ENCODE results near the gene PIAS4. TPM values are rescaled to one million over a fixed set of nuclear protein-coding genes. Genes with fewer than 3 reads are reported as not detected.

PIAS4 gene
- total and polyA plus RNA-seq, 10 of the 15 experiments (the other 5 are each of a cell fraction or from before 2014, with no cell fraction given), result 0.13 to 25.1 (median 11.3) TPM

DNA sequence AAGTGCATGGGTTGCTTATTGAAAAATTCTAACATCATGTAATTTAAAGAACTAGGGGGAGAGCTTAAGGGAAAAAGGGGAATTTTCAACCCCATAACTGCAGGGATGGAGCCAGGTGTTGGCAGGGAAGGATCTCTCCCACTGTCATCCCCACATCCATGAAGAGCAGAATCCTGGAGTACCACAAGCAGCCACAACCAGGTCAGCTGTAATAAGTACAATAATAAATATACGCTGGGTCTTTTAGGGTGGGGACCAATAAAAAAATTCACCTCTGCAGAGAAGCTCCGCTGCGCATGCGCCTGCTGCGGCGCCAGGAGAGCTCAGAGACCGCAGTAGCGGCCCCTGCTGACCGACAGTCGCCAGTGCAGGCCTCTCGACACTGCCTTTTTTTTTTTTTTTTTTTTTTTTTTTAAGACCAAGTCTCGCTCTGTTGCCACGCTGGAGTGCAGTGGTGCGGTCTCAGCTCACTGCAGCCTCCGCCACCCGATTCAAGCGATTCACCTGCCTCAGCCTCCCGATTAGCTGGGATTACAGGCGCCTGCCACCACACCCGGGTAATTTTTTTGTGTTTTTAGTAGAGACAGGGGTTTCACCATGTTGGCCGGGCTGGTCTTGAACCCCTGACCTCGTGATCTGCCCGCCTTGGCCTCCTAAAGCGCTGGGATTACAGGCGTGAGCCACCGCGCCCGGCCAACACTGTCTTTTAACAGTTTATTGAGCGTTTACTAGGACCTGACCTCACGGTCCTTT lies 19.7 kb upstream of the PIAS4 start (continued):
- TF ChIP-seq, protein P1, sequence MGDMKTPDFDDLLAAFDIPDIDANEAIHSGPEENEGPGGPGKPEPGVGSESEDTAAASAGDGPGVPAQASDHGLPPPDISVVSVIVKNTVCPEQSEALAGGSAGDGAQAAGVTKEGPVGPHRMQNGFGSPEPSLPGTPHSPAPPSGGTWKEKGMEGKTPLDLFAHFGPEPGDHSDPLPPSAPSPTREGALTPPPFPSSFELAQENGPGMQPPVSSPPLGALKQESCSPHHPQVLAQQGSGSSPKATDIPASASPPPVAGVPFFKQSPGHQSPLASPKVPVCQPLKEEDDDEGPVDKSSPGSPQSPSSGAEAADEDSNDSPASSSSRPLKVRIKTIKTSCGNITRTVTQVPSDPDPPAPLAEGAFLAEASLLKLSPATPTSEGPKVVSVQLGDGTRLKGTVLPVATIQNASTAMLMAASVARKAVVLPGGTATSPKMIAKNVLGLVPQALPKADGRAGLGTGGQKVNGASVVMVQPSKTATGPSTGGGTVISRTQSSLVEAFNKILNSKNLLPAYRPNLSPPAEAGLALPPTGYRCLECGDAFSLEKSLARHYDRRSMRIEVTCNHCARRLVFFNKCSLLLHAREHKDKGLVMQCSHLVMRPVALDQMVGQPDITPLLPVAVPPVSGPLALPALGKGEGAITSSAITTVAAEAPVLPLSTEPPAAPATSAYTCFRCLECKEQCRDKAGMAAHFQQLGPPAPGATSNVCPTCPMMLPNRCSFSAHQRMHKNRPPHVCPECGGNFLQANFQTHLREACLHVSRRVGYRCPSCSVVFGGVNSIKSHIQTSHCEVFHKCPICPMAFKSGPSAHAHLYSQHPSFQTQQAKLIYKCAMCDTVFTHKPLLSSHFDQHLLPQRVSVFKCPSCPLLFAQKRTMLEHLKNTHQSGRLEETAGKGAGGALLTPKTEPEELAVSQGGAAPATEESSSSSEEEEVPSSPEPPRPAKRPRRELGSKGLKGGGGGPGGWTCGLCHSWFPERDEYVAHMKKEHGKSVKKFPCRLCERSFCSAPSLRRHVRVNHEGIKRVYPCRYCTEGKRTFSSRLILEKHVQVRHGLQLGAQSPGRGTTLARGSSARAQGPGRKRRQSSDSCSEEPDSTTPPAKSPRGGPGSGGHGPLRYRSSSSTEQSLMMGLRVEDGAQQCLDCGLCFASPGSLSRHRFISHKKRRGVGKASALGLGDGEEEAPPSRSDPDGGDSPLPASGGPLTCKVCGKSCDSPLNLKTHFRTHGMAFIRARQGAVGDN (IDR thresholded peaks at IDR 0.05), result peak; percentile 58; the same call in 1 of the 2 replicates
- TF ChIP-seq ZNF207 (IDR thresholded peaks at IDR 0.05; ENCODE audit: borderline replicate concordance), result peak; percentile 76; the same call in 1 of the 2 replicates
- TF ChIP-seq, protein P2, sequence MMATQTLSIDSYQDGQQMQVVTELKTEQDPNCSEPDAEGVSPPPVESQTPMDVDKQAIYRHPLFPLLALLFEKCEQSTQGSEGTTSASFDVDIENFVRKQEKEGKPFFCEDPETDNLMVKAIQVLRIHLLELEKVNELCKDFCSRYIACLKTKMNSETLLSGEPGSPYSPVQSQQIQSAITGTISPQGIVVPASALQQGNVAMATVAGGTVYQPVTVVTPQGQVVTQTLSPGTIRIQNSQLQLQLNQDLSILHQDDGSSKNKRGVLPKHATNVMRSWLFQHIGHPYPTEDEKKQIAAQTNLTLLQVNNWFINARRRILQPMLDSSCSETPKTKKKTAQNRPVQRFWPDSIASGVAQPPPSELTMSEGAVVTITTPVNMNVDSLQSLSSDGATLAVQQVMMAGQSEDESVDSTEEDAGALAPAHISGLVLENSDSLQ (IDR thresholded peaks at IDR 0.05), result peak; percentile 37; the same call in 1 of the 2 replicates
- peak; percentile 82; the same call in 1 of the 2 replicates for TF ChIP-seq NBN (IDR thresholded peaks at IDR 0.05)
- TF ChIP-seq, protein P3, sequence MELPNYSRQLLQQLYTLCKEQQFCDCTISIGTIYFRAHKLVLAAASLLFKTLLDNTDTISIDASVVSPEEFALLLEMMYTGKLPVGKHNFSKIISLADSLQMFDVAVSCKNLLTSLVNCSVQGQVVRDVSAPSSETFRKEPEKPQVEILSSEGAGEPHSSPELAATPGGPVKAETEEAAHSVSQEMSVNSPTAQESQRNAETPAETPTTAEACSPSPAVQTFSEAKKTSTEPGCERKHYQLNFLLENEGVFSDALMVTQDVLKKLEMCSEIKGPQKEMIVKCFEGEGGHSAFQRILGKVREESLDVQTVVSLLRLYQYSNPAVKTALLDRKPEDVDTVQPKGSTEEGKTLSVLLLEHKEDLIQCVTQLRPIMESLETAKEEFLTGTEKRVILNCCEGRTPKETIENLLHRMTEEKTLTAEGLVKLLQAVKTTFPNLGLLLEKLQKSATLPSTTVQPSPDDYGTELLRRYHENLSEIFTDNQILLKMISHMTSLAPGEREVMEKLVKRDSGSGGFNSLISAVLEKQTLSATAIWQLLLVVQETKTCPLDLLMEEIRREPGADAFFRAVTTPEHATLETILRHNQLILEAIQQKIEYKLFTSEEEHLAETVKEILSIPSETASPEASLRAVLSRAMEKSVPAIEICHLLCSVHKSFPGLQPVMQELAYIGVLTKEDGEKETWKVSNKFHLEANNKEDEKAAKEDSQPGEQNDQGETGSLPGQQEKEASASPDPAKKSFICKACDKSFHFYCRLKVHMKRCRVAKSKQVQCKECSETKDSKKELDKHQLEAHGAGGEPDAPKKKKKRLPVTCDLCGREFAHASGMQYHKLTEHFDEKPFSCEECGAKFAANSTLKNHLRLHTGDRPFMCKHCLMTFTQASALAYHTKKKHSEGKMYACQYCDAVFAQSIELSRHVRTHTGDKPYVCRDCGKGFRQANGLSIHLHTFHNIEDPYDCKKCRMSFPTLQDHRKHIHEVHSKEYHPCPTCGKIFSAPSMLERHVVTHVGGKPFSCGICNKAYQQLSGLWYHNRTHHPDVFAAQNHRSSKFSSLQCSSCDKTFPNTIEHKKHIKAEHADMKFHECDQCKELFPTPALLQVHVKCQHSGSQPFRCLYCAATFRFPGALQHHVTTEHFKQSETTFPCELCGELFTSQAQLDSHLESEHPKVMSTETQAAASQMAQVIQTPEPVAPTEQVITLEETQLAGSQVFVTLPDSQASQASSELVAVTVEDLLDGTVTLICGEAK (IDR thresholded peaks at IDR 0.05; ENCODE audit: borderline replicate concordance), result peak; percentile 46; the same call in 1 of the 2 replicates
- 0 out of 2 replicates have a peak, but pooled peaks have one; percentile 23 for TF ChIP-seq RAD21 (IDR thresholded peaks at IDR 0.05; ENCODE audit: insufficient read depth, low read depth, low read length)
- 0 out of 2 replicates have a peak, but pooled peaks have one; percentile 68 for TF ChIP-seq ZNF217 (IDR thresholded peaks at IDR 0.05)
- peak; percentile 71 for TF ChIP-seq RUNX3 (IDR thresholded peaks at IDR 0.05; ENCODE audit: low read length)
- TF ChIP-seq, protein P4, sequence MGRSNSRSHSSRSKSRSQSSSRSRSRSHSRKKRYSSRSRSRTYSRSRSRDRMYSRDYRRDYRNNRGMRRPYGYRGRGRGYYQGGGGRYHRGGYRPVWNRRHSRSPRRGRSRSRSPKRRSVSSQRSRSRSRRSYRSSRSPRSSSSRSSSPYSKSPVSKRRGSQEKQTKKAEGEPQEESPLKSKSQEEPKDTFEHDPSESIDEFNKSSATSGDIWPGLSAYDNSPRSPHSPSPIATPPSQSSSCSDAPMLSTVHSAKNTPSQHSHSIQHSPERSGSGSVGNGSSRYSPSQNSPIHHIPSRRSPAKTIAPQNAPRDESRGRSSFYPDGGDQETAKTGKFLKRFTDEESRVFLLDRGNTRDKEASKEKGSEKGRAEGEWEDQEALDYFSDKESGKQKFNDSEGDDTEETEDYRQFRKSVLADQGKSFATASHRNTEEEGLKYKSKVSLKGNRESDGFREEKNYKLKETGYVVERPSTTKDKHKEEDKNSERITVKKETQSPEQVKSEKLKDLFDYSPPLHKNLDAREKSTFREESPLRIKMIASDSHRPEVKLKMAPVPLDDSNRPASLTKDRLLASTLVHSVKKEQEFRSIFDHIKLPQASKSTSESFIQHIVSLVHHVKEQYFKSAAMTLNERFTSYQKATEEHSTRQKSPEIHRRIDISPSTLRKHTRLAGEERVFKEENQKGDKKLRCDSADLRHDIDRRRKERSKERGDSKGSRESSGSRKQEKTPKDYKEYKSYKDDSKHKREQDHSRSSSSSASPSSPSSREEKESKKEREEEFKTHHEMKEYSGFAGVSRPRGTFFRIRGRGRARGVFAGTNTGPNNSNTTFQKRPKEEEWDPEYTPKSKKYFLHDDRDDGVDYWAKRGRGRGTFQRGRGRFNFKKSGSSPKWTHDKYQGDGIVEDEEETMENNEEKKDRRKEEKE (IDR thresholded peaks at IDR 0.05), result no peak
- TF ChIP-seq EED (IDR thresholded peaks at IDR 0.05; ENCODE audit: low read depth), result 0 out of 2 replicates have a peak, but pooled peaks have one; percentile 26
- no peak for TF ChIP-seq RFX5 (IDR thresholded peaks at IDR 0.05; ENCODE audit: low read depth, low read length)
- TF ChIP-seq SMARCA5 (IDR thresholded peaks at IDR 0.05), result peak; percentile 43; the same call in 1 of the 2 replicates
- no peak for TF ChIP-seq ZNF24 (IDR thresholded peaks at IDR 0.05)
- 0 out of 2 replicates have a peak, but pooled peaks have one; percentile 26 for TF ChIP-seq LARP7 (IDR thresholded peaks at IDR 0.05)
- TF ChIP-seq NRF1 (conservative IDR thresholded peaks at IDR 0.05; ENCODE audit: low read depth, low read length), result peak; percentile 91
- peak; percentile 98 for TF ChIP-seq ZNF384 (IDR thresholded peaks at IDR 0.05; ENCODE audit: borderline replicate concordance, low read depth, low read length)
